NCI-H1092 treated with DMSO at 0.1 percent for 48 hours (cell line): ENCODE measurements around the gene TRIP4.
"Not testable (repeated sequence)": the region's sequence is repeated elsewhere in the genome, so short reads cannot be mapped to it uniquely, and the experiment has no call there.

Experiments used
- DNase-seq: peaks from one replicate; lab custom pipeline; 2025; lab: John Stamatoyannopoulos, UW

The TRIP4 gene

GRCh38 chr15:64387562-64388168 is at the start of gene TRIP4:
Gene TRIP4, plus strand, starts transcription at chr15:64387836. Its CDS starts 28 bp downstream, at chr15:64387864.
- peak; percentile 92 for DNase-seq

GRCh38 chr15:64340355-64340754 is 47.3 kb upstream of the TRIP4 start:
- no peak for DNase-seq

DNA sequence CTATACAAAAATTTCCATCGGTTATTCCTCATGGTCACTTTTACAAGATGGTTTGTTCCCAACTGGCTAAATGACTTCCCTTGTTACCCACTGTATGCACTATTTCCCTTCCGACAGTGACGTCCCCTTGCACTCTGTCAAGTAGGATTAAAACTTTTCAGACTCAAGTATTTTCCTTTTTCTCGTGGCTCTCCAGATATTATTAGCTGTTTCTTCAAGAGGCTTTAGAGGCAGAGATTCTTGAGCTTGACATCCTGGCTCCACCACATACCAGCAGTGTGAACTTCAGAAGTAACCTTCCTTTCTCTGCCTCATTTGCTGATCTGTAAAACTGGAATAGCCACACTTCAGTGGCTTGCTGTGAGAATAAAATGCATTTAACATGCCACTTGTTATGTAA is 45.7 kb upstream of the TRIP4 start:
- DNase-seq: no peak

GRCh38 chr15:64343222-64343621 is 44.4 kb upstream of the TRIP4 start:
- DNase-seq: no peak

- DNase-seq: no peak
Measured at GRCh38 chr15:64343841-64344240, 43.8 kb upstream of the TRIP4 start.

GRCh38 chr15:64344651-64345294 is 42.9 kb upstream of the TRIP4 start:
- DNase-seq: no peak

DNA sequence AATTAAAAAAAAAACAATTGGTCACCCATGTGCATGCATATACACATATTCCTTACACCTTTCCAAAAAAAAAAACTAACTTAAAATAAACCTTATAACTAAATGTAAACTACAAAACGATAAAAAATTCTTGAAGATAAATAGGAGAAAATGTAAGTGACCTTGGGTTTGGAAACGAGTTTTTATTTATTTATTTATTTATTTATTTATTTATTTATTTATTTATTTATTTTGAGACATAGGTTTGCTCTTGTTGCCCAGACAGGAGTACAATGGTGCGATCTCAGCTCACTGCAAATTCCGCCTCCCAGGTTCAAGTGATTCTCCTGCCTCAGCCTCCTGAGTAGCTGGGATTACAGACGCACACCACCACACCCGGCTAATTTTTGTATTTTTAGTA is 41.4 kb upstream of the TRIP4 start:
- DNase-seq: not testable (repeated sequence)

GRCh38 chr15:64348455-64348854 is 39.2 kb upstream of the TRIP4 start:
- DNase-seq: no peak

DNA sequence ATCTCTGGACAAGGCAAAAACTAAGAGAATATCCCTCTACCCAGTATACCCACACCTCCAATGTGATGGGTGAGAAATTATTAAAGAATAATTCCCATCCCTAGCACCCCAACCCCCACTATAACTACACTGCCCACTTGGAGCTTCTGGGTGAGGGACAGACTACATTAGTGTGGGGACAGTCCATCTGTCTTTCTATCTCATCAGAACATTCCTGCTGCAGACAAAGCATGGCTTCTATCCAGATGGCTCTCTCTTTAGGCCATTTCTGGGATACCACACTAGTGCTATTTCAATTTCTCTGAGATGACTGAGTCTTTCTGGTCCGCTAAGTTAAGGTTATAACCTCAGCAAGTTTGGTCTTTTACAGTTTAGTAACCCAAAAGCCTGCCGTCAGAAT is 38.3 kb upstream of the TRIP4 start:
- no peak for DNase-seq

DNA sequence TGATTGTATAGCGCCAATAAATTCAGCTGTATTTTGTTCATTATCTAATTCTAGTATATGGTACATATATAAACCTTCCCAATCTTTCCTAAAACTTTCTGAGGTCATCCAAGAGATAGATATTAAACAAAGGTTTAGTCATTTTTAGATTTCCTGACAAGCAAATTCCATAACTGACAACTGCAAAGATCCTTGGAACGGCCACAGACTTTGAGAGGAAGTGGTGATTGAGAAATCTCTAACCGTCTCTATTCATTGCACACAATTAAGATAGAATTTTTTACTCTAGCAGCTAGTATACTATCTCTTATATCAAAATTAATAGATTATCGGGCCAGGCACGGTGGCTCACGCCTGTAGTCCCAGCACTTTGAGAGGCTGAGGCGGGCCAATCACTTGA is 36.4 kb upstream of the TRIP4 start:
- no peak for DNase-seq

- no peak for DNase-seq
Measured at GRCh38 chr15:64354688-64355344, 32.8 kb upstream of the TRIP4 start.

DNA sequence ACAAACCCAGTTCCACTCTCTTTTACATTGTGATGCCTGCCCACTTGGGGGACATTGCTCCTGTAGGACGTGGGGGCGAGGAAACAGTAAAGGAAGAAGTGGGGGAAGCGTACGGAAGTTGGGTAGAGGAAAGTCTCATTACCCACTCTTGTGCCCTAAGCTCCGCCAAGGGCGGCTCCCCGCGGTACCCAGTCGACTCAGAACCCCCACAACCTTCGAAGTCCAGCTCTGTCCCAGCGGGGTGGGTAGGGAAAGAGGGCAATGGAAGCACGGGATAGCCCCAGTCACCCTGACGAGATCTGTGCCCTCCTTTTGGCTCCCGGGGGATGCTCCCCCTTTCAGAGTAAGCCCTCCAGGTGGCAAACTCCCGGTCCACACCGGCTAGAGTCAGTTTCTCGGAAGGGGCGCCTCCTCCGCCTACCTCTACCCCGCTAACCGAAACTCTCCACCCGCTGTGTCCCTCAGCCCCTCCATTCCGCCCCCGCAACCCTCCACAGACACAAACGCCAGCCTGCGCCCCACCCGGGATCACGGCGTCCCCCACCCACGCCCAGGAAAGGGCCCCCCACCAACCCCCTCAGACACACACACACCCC is 32.2 kb upstream of the TRIP4 start:
- DNase-seq: peak; percentile 7

DNA sequence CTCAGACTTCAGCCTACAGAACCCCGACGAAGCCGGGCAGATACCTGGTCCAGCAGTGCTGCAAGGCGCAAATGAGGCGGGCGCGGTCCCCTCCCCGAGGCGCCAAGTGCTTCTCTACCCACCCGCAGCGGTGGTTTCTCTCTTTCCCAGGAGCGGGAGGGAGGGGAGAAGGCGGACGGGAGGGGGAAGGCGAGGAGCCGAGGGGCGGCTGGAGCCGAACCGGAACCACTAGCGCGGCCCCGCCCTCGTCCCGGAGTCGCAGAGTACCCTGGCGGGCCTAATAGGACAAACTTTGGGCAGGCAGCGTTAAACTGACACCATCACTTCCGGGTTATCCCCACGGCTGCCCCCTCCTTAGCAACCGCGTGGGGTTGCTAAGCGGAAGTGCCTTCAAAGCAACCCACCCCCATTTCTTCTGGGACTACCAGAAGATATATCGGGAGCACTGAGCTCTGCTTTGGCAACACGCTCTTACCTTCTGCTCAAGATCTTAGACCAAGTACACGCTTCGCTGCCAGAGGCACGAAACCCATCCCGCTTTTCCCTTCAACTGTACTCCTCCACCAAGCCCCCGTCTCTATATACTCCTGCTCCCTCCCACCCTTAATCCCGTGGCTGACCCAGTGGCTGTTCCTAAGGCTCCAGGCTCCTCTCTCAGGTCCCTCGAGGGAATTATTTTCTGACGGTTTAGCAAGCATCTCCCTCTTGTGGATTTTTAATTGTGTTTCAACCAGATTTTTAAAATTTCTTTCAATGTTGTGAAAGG is 31.5 kb upstream of the TRIP4 start, which contains the start of gene CSNK1G1:
CSNK1G1 (minus strand) TSS at position 230 of the 766 bp plus-strand sequence. CDS start 55,674 bp downstream, outside the sequence.
- peak; percentile 97 for DNase-seq

- DNase-seq: no peak
Measured at GRCh38 chr15:64356710-64357040, 31.0 kb upstream of the TRIP4 start.

- DNase-seq: no peak
Measured at GRCh38 chr15:64361259-64361658, 26.4 kb upstream of the TRIP4 start.

GRCh38 chr15:64369078-64369607 is 18.5 kb upstream of the TRIP4 start:
- DNase-seq: no peak

- DNase-seq: not testable (repeated sequence)
Measured at GRCh38 chr15:64371383-64371782, 16.3 kb upstream of the TRIP4 start.

DNA sequence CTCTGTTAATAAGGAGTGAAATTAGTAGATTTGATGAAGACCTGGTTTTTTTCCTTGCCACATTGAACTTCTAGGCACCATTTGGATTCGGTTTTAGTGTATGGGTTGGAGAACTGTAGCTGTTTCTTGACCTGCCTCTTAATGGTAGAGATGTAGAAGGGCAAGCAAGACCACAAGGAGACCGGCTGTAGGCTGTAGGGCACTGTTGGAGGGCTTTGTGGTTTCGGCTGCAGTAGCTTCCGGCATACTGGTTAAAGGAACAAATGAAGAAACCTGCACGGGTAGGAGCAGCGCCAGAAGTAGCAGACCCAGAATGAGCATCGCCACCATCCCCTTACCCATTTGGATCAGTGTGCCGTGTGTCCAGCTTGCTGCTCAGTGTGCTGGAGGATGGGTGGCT is 14.3 kb upstream of the TRIP4 start:
- DNase-seq: no peak

- no peak for DNase-seq
Measured at GRCh38 chr15:64379216-64379960, 8.2 kb upstream of the TRIP4 start.

DNA sequence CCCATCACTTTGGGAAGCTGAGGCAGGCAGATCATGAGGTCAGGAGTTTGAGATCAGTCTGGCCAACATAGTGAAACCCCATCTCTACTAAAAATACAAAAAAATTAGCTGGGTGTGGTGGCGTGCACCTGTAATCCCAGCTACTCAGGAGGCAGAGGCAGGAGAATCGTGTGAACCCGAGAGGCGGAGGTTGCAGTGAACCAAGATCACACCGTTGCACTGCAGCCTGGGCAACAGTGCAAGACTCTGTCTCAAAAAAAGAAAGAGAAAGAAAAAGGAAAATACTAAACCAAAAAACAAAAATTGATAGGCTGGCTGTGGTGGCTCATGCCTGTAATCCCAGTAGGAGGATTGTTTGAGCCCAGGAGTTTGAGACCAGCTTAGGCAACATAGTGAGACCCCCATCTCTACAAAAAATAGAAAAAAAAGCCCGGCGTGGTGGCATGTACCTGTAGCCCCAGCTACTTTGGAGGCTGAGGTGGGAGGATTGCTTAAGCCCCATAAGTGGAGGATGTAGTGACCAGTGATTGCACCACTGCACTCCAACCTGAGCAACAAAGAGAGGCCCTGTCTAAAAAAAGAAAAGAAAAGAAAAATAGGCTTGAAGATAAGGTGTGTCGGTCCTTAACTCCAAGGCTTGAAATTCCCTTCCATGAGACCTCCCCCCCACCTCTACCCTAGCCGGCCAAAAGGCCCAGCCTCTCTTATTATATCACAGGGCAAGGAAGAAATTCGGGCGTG is 7.3 kb upstream of the TRIP4 start:
- not testable (repeated sequence) for DNase-seq
